ENCODE results near the gene DHRS7B.

DHRS7B gene

DNA sequence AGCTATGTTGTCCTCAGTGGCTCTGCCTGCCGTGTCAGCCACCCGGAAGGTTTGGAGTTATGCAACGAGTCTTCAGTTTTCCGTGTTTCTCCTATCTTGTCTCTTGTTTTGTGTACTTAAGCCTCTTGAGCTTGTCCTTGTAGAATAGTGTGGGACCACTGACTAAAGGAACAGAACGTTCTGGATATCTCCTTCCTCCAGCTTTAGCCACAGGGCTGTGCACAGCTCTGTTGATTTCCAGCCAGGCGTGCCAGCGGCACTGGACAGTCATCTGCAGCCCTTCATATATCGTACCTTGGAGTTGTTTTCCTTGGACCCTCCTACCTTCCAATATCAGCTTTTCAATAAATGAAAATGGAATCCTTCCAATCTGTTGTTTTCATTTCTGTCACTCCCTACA is 47.4 kb downstream of the DHRS7B start:
- H3K9me3 ChIP-seq (ENCODE audit: control insufficient read depth in 2 of 2, low read length in 2 of 2) = no peaks in the 10 kb centered on the region
- no peaks in the 10 kb centered on the region for H3K27me3 ChIP-seq (ENCODE audit: control insufficient read depth in 2 of 2, insufficient read depth in 2 of 2, low read length in 2 of 2)
- no peak overlapping the region for H3K9ac ChIP-seq (ENCODE audit: low read depth in 1 of 2, low read length in 2 of 2)
- no peak overlapping the region for H3K27ac ChIP-seq (ENCODE audit: low read depth in 2 of 2, low read length in 2 of 2)
- H3K4me1 ChIP-seq (ENCODE audit: control insufficient read depth in 2 of 2, insufficient read depth in 2 of 2, low read length in 2 of 2) = peaks cover 0 to 4% of the 10 kb centered on the region in 2 donors
- peaks cover 13 to 16% of the 10 kb centered on the region in 2 donors for H3K36me3 ChIP-seq (ENCODE audit: control insufficient read depth in 2 of 2, insufficient read depth in 2 of 2, low read length in 2 of 2)
- H3K4me3 ChIP-seq (ENCODE audit: low read length in 2 of 2) = no peak overlapping the region

GRCh38 chr17:21174713-21175112 is 47.9 kb downstream of the DHRS7B start:
- H3K27me3 ChIP-seq (ENCODE audit: control insufficient read depth in 2 of 2, insufficient read depth in 2 of 2, low read length in 2 of 2) = no peaks in the 10 kb centered on the region

DNA sequence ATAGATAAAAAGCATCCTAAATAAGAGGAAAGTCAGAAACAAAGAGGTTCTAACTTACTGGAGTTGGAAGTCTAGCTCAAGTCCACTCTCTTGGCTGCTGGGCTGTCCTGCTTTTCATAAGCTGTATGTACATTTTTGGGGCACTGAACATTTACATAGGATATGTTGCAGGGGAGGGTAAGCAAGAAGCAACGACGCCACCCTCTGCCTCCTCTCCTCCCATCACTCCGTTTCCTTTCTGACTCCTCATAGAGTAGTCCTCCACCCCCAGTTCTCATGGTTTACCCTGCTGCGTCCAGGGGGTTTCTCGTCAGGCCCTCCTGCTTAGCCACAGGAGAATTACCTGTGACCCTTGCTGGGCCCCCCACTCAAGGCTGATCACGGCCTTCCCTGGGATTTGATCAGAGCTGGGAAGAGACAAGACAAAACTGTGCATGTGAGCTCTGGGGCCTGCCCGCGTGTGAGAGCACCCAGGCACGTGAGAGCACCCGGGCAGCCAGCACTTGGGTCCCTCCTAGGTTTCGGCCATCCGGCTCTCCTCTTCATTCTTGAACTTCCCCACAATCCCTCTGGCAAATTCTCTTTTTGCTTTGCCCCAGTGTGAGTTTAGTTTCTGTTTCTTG is 50.1 kb downstream of the DHRS7B start:
- H3K4me3 ChIP-seq (ENCODE audit: low read length in 2 of 2) = no peak overlapping the region
- H3K9me3 ChIP-seq (ENCODE audit: control insufficient read depth in 2 of 2, low read length in 2 of 2) = no peaks in the 10 kb centered on the region
- no peak overlapping the region for H3K27ac ChIP-seq (ENCODE audit: low read depth in 2 of 2, low read length in 2 of 2)
- no peak overlapping the region for H3K9ac ChIP-seq (ENCODE audit: low read depth in 1 of 2, low read length in 2 of 2)
- H3K36me3 ChIP-seq (ENCODE audit: control insufficient read depth in 2 of 2, insufficient read depth in 2 of 2, low read length in 2 of 2) = peaks cover 13 to 16% of the 10 kb centered on the region in 2 donors
- H3K4me1 ChIP-seq (ENCODE audit: control insufficient read depth in 2 of 2, insufficient read depth in 2 of 2, low read length in 2 of 2) = no peaks in the 10 kb centered on the region
- no peaks in the 10 kb centered on the region for H3K27me3 ChIP-seq (ENCODE audit: control insufficient read depth in 2 of 2, insufficient read depth in 2 of 2, low read length in 2 of 2)

More at GRCh38 chr17:21174713-21175112, 47.9 kb downstream of the DHRS7B start:
- Histone ChIP-seq H3K4me3 (ENCODE audit: low read length in 2 of 2) (no peak overlapping the region), H3K9me3 (ENCODE audit: control insufficient read depth in 2 of 2, low read length in 2 of 2) (no peaks in the 10 kb centered on the region), H3K9ac (ENCODE audit: low read depth in 1 of 2, low read length in 2 of 2) (no peak overlapping the region), H3K27ac (ENCODE audit: low read depth in 2 of 2, low read length in 2 of 2) (no peak overlapping the region), H3K4me1 (ENCODE audit: control insufficient read depth in 2 of 2, insufficient read depth in 2 of 2, low read length in 2 of 2) (peaks cover 0 to 4% of the 10 kb centered on the region in 2 donors), H3K36me3 (ENCODE audit: control insufficient read depth in 2 of 2, insufficient read depth in 2 of 2, low read length in 2 of 2) (peaks cover 13 to 16% of the 10 kb centered on the region in 2 donors)

DNA sequence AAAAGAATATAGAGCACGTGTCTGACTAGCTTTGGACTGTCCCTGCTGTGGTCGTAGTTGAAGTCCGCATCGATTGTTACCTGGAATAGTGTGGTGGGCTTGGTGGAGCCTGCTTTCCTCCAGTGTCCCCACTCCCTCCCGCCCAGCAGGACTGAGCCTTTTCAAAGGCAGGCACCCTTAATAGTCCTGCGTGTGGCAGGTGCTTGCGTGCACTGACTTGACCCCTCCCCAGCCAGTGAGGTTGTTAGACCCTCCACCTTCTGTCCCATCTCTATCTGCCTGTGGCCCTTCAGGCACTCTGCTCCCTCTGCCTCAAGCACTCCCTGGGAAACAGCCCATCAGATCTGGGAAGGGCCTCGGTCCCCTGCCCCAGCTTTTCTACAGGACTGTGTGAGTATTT is 50.6 kb downstream of the DHRS7B start:
- Histone ChIP-seq H3K4me3 (ENCODE audit: low read length in 2 of 2) (no peak overlapping the region), H3K27ac (ENCODE audit: low read depth in 2 of 2, low read length in 2 of 2) (no peak overlapping the region), H3K4me1 (ENCODE audit: control insufficient read depth in 2 of 2, insufficient read depth in 2 of 2, low read length in 2 of 2) (no peaks in the 10 kb centered on the region), H3K27me3 (ENCODE audit: control insufficient read depth in 2 of 2, insufficient read depth in 2 of 2, low read length in 2 of 2) (no peaks in the 10 kb centered on the region), H3K9me3 (ENCODE audit: control insufficient read depth in 2 of 2, low read length in 2 of 2) (no peaks in the 10 kb centered on the region), H3K9ac (ENCODE audit: low read depth in 1 of 2, low read length in 2 of 2) (no peak overlapping the region), H3K36me3 (ENCODE audit: control insufficient read depth in 2 of 2, insufficient read depth in 2 of 2, low read length in 2 of 2) (peaks cover 13 to 16% of the 10 kb centered on the region in 2 donors)

DNA sequence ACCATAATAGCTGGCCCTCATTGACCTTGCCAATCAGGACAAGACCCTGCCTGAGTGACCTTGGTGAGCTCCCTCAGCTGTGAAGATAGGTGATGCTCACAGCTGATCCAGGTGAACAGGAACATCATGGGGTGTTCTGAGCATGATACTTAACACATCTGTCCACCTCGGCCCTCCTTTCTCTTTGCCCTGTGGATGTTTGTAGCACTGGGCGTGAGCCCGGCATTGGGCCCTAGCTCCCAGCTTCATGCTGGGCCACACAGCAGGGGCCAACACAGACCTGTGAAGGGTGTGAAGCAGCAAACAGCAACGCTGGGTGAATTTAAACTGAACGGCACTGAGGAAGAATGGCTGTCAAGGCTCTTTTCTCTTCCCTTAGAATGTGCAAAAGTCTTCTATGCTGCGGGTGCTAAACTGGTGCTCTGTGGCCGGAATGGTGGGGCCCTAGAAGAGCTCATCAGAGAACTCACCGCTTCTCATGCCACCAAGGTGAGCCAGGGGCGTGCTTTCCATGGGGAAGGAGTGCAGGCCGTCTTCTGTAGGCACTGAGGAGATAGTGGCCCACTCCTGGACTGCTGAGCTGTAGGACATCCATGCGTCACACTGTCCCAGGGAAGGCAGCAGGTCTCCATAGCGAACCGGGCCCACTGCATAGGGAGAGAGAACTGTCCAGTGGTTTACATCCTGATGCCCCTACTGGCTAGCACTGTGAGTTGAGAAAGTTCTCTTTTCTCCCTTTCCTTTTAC is 51.3 kb downstream of the DHRS7B start:
- Histone ChIP-seq H3K4me1 (ENCODE audit: control insufficient read depth in 2 of 2, insufficient read depth in 2 of 2, low read length in 2 of 2) (no peaks in the 10 kb centered on the region), H3K27ac (ENCODE audit: low read depth in 2 of 2, low read length in 2 of 2) (no peak overlapping the region), H3K36me3 (ENCODE audit: control insufficient read depth in 2 of 2, insufficient read depth in 2 of 2, low read length in 2 of 2) (peaks cover 9 to 12% of the 10 kb centered on the region in 2 donors), H3K9ac (ENCODE audit: low read depth in 1 of 2, low read length in 2 of 2) (no peak overlapping the region), H3K9me3 (ENCODE audit: control insufficient read depth in 2 of 2, low read length in 2 of 2) (no peaks in the 10 kb centered on the region), H3K4me3 (ENCODE audit: low read length in 2 of 2) (no peak overlapping the region), H3K27me3 (ENCODE audit: control insufficient read depth in 2 of 2, insufficient read depth in 2 of 2, low read length in 2 of 2) (no peaks in the 10 kb centered on the region)

DNA sequence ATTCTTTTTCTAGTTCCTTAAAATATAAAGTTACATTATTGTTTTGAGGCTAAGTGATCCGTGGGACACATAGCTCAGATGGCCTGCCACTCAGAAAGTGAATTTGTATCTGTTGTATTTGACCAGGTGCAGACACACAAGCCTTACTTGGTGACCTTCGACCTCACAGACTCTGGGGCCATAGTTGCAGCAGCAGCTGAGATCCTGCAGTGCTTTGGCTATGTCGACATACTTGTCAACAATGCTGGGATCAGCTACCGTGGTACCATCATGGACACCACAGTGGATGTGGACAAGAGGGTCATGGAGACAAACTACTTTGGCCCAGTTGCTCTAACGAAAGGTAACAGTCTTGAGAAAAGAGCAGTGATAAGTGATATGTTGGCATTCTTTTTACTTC is 56.7 kb downstream of the DHRS7B start:
- no peak overlapping the region for H3K27ac ChIP-seq (ENCODE audit: low read depth in 2 of 2, low read length in 2 of 2)
- no peaks in the 10 kb centered on the region for H3K27me3 ChIP-seq (ENCODE audit: control insufficient read depth in 2 of 2, insufficient read depth in 2 of 2, low read length in 2 of 2)
- no peak overlapping the region for H3K9ac ChIP-seq (ENCODE audit: low read depth in 1 of 2, low read length in 2 of 2)
- H3K9me3 ChIP-seq (ENCODE audit: control insufficient read depth in 2 of 2, low read length in 2 of 2) = no peaks in the 10 kb centered on the region
- peaks cover 23 to 25% of the 10 kb centered on the region in 2 donors for H3K36me3 ChIP-seq (ENCODE audit: control insufficient read depth in 2 of 2, insufficient read depth in 2 of 2, low read length in 2 of 2)
- no peaks in the 10 kb centered on the region for H3K4me1 ChIP-seq (ENCODE audit: control insufficient read depth in 2 of 2, insufficient read depth in 2 of 2, low read length in 2 of 2)
- H3K4me3 ChIP-seq (ENCODE audit: low read length in 2 of 2) = no peak overlapping the region

- H3K9me3 ChIP-seq (ENCODE audit: control insufficient read depth in 2 of 2, low read length in 2 of 2) = no peaks in the 10 kb centered on the region
- H3K9ac ChIP-seq (ENCODE audit: low read depth in 1 of 2, low read length in 2 of 2) = no peak overlapping the region
- no peaks in the 10 kb centered on the region for H3K27me3 ChIP-seq (ENCODE audit: control insufficient read depth in 2 of 2, insufficient read depth in 2 of 2, low read length in 2 of 2)
- H3K4me3 ChIP-seq (ENCODE audit: low read length in 2 of 2) = no peak overlapping the region
- H3K36me3 ChIP-seq (ENCODE audit: control insufficient read depth in 2 of 2, insufficient read depth in 2 of 2, low read length in 2 of 2) = peaks cover 26 to 33% of the 10 kb centered on the region in 2 donors
- H3K4me1 ChIP-seq (ENCODE audit: control insufficient read depth in 2 of 2, insufficient read depth in 2 of 2, low read length in 2 of 2) = no peaks in the 10 kb centered on the region
- H3K27ac ChIP-seq (ENCODE audit: low read depth in 2 of 2, low read length in 2 of 2) = no peak overlapping the region
These were observed 57.8 kb downstream of the DHRS7B start for GRCh38 chr17:21184570-21184969.

GRCh38 chr17:21185061-21185460 is 58.3 kb downstream of the DHRS7B start:
- H3K4me3 ChIP-seq (ENCODE audit: low read length in 2 of 2) = no peak overlapping the region
- H3K9me3 ChIP-seq (ENCODE audit: control insufficient read depth in 2 of 2, low read length in 2 of 2) = no peaks in the 10 kb centered on the region
- no peak overlapping the region for H3K27ac ChIP-seq (ENCODE audit: low read depth in 2 of 2, low read length in 2 of 2)
- H3K4me1 ChIP-seq (ENCODE audit: control insufficient read depth in 2 of 2, insufficient read depth in 2 of 2, low read length in 2 of 2) = no peaks in the 10 kb centered on the region
- no peak overlapping the region for H3K9ac ChIP-seq (ENCODE audit: low read depth in 1 of 2, low read length in 2 of 2)
- no peaks in the 10 kb centered on the region for H3K27me3 ChIP-seq (ENCODE audit: control insufficient read depth in 2 of 2, insufficient read depth in 2 of 2, low read length in 2 of 2)
- H3K36me3 ChIP-seq (ENCODE audit: control insufficient read depth in 2 of 2, insufficient read depth in 2 of 2, low read length in 2 of 2) = peaks cover 27 to 33% of the 10 kb centered on the region in 2 donors

DNA sequence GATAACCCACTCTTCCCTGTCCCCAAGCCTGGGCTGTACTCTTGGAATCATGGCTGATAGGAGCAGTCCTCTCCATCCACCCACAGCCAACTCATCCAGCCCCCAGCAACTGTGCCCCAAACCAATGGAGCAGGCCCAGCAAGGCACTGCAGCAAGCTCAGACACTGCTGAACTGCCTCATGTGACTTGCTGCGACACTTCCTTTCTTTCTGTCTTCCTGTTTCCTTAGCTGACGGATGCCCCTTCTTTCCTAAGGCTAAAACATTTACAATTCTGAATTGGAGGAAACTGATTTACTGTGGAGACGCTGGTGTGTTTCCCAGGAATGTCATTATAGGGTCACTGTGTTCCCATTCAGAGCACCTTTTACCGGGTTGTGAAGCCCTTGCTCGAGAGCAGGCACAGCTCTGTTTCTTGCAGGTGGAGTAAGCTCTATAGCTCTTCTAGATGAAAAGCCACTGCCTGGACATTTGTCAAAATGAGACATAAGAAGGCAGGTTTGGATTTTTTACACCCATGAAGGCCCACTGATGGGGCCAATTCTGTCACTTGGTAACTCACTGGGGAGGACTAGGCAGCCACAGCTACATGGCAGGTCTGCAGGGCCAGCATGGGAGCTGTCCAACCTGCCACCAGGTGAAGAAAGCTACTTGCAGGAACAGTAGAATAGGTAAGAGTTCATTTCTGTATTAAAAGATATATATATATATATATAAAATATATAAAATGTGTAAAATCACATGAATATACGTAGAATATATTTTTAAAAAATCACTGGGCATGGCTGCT is 59.8 kb downstream of the DHRS7B start:
- Histone ChIP-seq H3K9ac (ENCODE audit: low read depth in 1 of 2, low read length in 2 of 2) (no peak overlapping the region), H3K36me3 (ENCODE audit: control insufficient read depth in 2 of 2, insufficient read depth in 2 of 2, low read length in 2 of 2) (peaks cover 33 to 40% of the 10 kb centered on the region in 2 donors), H3K27ac (ENCODE audit: low read depth in 2 of 2, low read length in 2 of 2) (no peak overlapping the region), H3K9me3 (ENCODE audit: control insufficient read depth in 2 of 2, low read length in 2 of 2) (no peaks in the 10 kb centered on the region), H3K27me3 (ENCODE audit: control insufficient read depth in 2 of 2, insufficient read depth in 2 of 2, low read length in 2 of 2) (no peaks in the 10 kb centered on the region), H3K4me3 (ENCODE audit: low read length in 2 of 2) (no peak overlapping the region), H3K4me1 (ENCODE audit: control insufficient read depth in 2 of 2, insufficient read depth in 2 of 2, low read length in 2 of 2) (no peaks in the 10 kb centered on the region)

- Histone ChIP-seq H3K4me3 (ENCODE audit: low read length in 2 of 2) (no peak overlapping the region), H3K9ac (ENCODE audit: low read depth in 1 of 2, low read length in 2 of 2) (no peak overlapping the region), H3K27me3 (ENCODE audit: control insufficient read depth in 2 of 2, insufficient read depth in 2 of 2, low read length in 2 of 2) (no peaks in the 10 kb centered on the region), H3K4me1 (ENCODE audit: control insufficient read depth in 2 of 2, insufficient read depth in 2 of 2, low read length in 2 of 2) (peaks cover 0 to 1% of the 10 kb centered on the region in 2 donors), H3K36me3 (ENCODE audit: control insufficient read depth in 2 of 2, insufficient read depth in 2 of 2, low read length in 2 of 2) (peaks cover 24 to 33% of the 10 kb centered on the region in 2 donors), H3K27ac (ENCODE audit: low read depth in 2 of 2, low read length in 2 of 2) (no peak overlapping the region), H3K9me3 (ENCODE audit: control insufficient read depth in 2 of 2, low read length in 2 of 2) (no peaks in the 10 kb centered on the region)
These were observed 62.6 kb downstream of the DHRS7B start for GRCh38 chr17:21189361-21189760.

All from mucosa of rectum (tissue), 2 donors.